ENCODE results near the gene PDLIM7.

Gene PDLIM7

GRCh38 chr5:177478711-177479646 lies 18.4 kb downstream of the PDLIM7 start:
- intact Hi-C loops (cut with DNase I) = no loop called here

DNA sequence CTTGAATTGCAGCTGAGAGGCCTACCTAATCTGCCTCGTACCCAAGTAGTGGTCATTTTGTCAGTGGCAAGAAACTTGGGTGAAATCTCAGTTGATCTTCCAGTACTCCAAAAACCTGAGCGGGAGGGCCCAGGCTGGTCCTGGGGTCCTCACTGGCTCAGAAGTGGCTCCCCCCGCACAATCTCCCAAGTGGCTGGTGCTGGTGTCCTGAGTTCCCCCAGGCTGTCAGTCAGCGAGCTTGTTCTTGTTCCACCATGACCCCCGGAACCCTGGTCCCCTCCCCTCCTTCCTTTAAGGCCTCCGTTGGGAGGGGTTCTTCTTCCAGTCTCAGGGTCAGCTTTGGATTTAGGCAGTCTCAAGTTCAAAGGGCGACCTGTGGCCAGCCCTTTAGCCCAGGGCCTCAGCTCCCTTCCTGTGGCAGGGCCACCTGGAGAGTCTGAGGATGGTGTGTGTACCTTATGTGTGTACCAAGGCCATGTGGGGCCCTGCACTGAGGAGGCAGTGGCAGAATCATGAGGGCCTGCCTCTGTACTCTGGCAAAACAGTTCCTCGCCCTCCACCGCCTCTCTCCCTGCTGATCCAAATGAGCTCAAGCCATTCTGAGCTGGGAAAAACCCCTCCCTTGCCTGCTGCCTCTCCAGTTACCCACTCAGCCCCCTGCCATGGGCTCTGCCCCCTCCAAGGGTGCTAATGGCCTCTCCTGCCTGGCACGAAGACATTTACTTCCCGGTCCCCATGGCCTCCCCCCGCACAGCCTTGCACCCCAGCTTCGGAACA lies 19.5 kb downstream of the PDLIM7 start:
- no peak for DNase-seq
- intact Hi-C loops (cut with DNase I) = no loop called here

More at GRCh38 chr5:177478711-177479646, 18.4 kb downstream of the PDLIM7 start:
- DNase-seq = peak in 3 of 10 donors; percentile 28 to 85 (median 38)

- intact Hi-C loops (cut with DNase I) = no loop called here
- no peak for DNase-seq
Measured at GRCh38 chr5:177476531-177477233, 20.7 kb downstream of the PDLIM7 start.

GRCh38 chr5:177475563-177476427 lies 21.6 kb downstream of the PDLIM7 start:
- intact Hi-C loops (cut with DNase I) = no loop called here

GRCh38 chr5:177474846-177475562 lies 22.4 kb downstream of the PDLIM7 start:
- intact Hi-C loops (cut with DNase I) = no loop called here
- no peak for DNase-seq

More at GRCh38 chr5:177475563-177476427, 21.6 kb downstream of the PDLIM7 start:
- no peak for DNase-seq

DNA sequence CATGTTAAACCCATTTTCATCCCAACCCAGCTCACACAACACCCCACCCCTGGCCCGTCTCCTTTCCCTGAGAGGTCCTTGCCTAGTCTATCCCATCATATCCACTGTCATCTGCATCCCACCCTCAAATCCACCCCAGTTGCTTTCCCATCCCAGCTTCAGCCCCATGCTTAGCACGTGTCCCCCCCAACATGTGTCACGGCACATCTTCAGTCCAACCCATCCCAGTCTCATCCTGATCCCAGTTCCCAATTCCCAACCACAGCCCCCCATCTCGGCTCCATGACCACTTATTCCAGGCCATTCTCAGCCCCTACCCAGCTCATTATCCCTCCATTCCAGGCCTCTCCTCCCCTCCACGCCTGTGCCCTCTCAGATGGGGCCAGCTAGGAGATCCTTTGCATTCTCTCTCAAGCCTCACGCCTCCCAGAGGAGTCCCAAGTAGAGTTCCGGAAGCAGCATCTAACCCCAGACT lies 23.4 kb downstream of the PDLIM7 start:
- intact Hi-C loops (cut with DNase I) = no loop called here
- DNase-seq = no peak

DNA sequence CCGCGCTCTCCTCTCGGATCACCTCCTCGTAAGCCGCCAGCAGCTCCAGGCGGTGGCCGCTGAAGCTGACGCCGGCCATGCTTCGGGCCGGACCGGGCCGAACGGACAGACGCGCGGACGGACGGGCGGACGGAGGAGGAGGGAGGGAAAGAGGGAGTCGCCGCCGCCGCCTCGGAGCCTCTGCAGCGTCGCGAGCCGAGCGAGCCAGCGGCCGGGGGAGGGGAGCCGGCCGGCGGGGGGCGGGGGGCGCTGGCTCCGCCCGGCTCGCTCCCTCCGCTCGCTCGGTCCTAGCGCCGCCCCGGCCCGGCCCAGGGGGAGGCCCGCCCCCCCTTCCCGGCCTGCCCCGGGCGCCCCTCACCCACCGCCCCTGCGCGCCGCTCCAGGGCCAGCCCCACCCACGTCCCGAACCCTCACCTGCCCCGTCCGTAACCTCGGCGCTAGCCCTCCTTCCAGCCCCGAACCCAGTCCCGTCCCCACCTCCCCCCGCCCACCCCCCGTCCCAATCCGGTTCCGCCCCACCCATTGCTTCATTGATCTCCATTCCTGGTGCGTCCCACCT lies 23.9 kb downstream of the PDLIM7 start, which contains the start of gene DBN1:
Gene DBN1, minus strand, starts transcription at position 192 of the 559 bp plus-strand sequence. Its CDS starts 113 bp downstream, at position 79.
- DNase-seq = peak in 3 of 10 donors; percentile 38 to 49 (median 48)

DNA sequence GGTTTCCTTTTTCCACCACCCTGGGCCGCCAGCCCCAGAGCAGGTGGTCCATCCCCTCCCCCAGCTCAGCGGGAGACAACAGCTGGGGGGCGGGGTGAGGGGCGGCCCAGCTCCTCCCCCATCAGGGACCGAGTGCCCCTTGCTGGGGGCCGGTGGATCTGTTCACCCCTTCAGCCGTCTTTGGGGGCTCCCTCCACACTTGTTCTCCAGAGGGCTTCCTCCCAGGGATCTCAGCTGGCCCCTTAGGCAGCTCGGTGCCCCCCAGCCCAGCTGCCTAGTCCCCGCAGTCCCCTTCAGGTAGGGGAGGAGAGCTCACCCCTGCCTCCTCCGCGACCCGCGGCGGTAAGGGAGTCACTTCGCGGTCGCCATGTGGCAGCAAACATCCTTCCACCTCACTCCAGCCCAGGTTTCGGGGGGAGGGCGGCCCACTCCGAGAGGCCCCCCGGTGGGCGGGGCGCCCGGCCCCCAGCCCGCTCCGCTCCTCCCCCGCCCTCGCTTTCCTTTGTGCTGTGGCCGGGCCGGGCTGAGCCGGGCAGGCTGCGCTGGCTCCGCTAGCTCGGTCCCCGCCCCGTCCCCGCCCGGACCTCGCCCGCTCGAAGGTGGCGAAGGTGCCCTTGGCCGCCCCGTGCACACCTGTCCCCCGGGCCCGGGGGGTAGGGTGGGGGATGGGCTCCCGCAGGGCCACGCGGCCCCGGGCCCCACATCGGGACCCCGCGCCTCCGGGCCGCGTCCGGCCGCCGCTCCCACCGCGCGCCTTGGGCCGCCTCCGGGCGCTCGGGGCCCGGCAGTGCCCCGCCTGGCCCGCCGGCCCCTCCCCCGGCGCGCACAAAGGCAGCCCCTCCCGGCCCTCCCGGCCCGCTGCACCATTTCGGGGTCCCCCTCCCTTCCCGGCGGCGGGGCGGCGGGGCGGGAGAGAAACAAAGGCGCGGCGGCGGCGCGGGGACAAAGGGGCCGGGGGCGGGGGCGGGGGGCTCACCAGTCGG lies 24.7 kb downstream of the PDLIM7 start:
- DNase-seq = no peak
- intact Hi-C loops (cut with DNase I) = no loop called here

More for the DNA sequence above, 23.9 kb downstream of the PDLIM7 start, which contains the start of gene DBN1:
- intact Hi-C loops (cut with DNase I) = no loop called here

DNA sequence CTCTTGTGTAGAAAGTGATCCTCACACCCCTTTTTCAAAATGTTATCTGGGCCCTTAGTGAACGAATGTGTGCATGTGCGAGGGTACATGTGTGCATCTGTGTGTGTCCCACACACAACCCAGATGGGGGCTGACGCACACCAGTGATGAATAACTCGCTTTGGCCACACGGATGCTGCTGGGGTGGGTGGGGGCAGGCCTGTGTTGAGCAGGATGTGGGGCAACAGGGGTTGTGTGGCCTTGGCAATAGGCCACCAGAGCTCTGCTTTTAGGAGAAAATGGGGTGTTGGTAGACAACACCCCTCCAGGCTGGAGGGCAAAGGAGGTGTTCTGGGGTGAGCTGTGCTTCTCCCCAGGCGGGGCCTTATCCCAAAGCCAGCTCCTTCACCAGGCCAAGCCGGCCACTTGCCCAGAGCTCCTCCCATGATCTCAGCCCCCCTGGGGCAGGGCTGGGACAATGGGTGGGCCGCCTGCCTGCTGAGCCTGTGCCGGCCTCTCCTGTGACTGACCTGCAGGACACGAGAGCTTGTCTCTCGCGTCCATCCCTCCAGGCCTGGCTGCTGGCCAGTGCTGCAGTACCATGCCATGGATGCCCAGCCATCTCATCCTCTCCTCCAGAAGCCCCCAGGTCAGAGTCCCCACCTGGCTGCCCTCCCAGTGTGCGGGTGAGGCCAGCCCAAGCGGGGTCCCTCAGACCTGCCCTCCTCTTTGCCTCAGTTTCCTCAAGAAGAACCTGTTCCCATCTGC lies 25.6 kb downstream of the PDLIM7 start:
- intact Hi-C loops (cut with DNase I) = no loop called here
- DNase-seq = no peak

GRCh38 chr5:177470759-177471536 lies 26.5 kb downstream of the PDLIM7 start:
- intact Hi-C loops (cut with DNase I) = no loop called here
- DNase-seq = no peak

DNA sequence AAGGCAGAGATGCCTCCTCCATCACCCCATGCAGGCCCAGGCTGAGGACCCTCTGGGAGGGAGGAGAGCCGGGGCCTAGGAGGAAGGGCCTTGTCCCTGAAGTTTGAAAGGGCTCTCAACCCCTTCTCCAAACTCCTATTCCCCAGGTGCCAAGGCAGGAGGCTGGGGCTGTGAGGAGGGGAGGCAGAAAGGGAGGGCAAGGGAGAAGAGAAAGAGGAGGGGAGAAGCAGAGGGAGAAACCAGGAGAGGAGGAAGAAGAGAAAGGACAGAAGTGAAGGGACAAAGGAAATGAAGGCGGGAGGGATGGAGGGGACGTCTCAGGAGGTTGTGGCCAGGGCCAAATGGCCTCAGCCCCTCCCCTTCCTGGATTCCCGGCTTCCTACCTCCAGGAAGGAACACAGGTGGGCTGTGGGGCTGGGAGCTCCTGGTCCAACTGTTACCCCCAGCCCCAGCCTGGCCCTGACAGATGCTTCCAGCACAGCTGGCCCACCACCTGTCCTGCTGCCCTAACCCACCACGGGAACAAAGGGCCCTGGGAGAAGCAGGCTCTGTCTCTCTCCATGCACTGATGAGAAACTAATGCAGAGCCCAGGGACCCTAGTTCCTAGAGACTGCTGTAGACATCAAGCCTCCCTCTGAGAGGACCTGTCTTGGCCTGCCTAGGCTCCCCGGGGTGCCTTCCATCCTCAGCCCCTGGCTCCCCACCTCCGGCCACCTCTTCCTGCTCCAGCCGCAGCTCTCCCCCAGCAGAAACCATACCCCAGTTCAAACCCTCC lies 27.5 kb downstream of the PDLIM7 start:
- no peak for DNase-seq
- intact Hi-C loops (cut with DNase I) = no loop called here

DNA sequence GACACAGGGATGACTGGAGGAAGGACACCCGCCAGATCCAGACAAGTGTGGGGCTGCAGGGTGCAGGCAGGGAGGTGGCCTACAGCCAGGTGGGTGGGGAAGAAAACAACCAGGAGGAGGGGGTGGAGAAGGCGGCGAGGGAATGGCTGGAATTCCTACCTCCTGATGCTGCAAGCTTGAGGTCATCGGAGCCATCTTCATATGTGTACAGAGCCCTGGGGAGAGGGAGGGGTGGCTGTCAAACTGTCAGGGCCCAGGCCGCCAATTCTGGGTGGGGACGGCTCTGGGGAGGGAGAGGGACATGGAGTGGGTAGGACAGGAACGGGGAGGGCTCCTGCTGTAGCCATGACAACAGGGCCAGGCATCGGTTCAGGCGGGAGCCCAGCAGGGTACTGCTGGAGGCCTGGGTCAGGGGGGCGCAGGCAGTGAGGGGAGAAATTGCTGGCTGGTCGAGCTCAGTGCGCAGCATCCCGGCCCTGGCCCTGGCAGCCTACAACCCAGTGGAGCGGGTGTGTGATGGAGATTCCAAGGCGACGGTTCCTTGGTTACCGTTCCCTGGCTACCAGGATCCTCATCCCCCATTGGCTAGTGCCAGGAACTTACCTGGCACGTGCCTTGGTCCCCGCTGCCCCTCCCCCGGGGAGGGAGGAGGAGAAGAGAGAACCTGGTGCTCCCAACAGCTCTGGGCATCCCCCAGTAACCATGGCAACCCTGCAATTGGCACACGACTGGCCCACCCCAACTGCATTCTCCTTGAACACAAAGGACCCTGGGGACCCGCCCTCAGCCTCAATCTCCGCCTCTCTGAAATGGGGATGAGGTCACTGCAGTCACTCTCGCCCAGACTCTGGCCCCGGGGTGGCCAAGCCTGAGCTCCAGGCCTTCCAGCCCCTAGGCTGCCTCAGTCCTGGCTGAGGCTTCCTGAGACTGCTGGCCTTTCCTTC lies 28.4 kb downstream of the PDLIM7 start:
- intact Hi-C loops (cut with DNase I) = no loop called here
- peak in 7 of 10 donors; percentile 62 to 97 (median 81) for DNase-seq

- peak in 1 of 10 donors; percentile 50 for DNase-seq
- intact Hi-C loops (cut with DNase I) = no loop called here
Measured at GRCh38 chr5:177468329-177468684, 29.1 kb downstream of the PDLIM7 start.

DNA sequence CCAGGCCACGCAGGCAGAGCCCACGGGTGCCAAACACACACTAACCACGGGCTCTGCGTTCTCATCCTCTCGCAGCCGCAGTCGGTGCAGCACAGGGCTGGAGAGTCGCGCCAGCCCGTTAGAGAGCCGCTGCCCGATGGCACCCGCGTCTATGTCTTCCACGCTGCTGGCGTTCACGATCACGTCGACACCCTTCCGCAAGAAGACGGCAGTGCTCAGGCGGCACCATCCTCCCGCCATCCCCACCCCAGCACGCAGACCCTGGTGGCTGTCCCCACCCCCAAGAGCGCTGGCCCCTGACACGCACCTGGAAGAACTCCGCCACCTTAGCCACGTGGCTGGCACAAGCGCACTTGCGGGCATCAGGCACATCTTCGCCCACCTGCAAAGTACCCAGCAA lies 30.0 kb downstream of the PDLIM7 start:
- intact Hi-C loops (cut with DNase I) = no loop called here

More for the DNA sequence above, 30.0 kb downstream of the PDLIM7 start:
- DNase-seq = no peak

Measured in posterior cingulate gyrus (tissue), 11 donors.